Tibial artery (tissue), 4 donors: ENCODE results near the gene GGCX.

ENCODE experiments used
- DNase-seq, 2 donors: peaks; one replicate each; pipeline ENCODE4 v3.0.0-alpha.2; 2019
- H3K27ac ChIP-seq, 2 donors: fragments of 200-600 bp; sonication (generic) in 1 of 2; 1 replicate in 1 of 2; 2 replicates in 1 of 2; pipeline ENCODE4 v1.5.1; 2018 to 2019; ENCODE audit warnings: mild to moderate bottlenecking in 1 of 2
- H3K27me3 ChIP-seq, 2 donors: fragments of 200-600 bp; sonication (generic) in 1 of 2; one replicate each; pipeline versions ENCODE4 v1.5.1 to v1.6.0; 2016 to 2019
- H3K36me3 ChIP-seq, 3 donors: fragments of 200-600 bp; sonication (generic) in 2 of 3; one replicate each; pipeline ENCODE4 v1.5.1; 2016 to 2019; ENCODE audit warnings: mild to moderate bottlenecking in 2 of 3
- H3K4me1 ChIP-seq, 4 donors: fragments of 200-600 bp; sonication (generic) in 2 of 4; 1 replicate in 3 of 4; 2 replicates in 1 of 4; pipeline ENCODE4 v1.5.1; 2016 to 2019
- H3K4me3 ChIP-seq, 2 donors: fragments of 200-600 bp; sonication (generic) in 1 of 2; 1 replicate in 1 of 2; 2 replicates in 1 of 2; pipeline ENCODE4 v1.5.1; 2018 to 2019; ENCODE audit warnings: mild to moderate bottlenecking in 2 of 2
- H3K9me3 ChIP-seq, 3 donors: fragments of 200-600 bp; sonication (generic) in 1 of 3; one replicate each; pipeline ENCODE4 v1.5.1; 2016 to 2019
- CTCF ChIP-seq, 2 experiments: fragments of 200-600 bp in 1 of 2; fragments of 450-650 bp in 1 of 2; IDR thresholded peaks; one replicate each; pipeline ENCODE4 v1.5.1; 2017 to 2019; ENCODE audit warnings: antibody characterized with exemption in 2 of 2, mild to moderate bottlenecking in 1 of 2, moderate library complexity in 1 of 2
- intact Hi-C: fragments of 100-400 bp; cut with DNase I; formaldehyde crosslinking; loops from one replicate; pipeline ENCODE4 v1.15.0; 2023; ENCODE audit warnings: low total_unique reads

GGCX gene

GRCh38 chr2:85536479-85536878, 24.8 kb downstream of the GGCX start:
- no peak for TF ChIP-seq CTCF (IDR thresholded peaks at IDR 0.05)
- Histone ChIP-seq H3K4me1 (peaks cover 0 to 33% (median 21%) of the 10 kb centered on the region in 4 donors), H3K4me3 (no peak overlapping the region), H3K36me3 (peaks cover 4 to 7% (median 6%) of the 10 kb centered on the region in 3 donors), H3K9me3 (no peaks in the 10 kb centered on the region), H3K27ac (peak overlapping the region; percentile 96 to 100), H3K27me3 (no peaks in the 10 kb centered on the region)
- intact Hi-C loops = loop anchor here (5.0 kb wide), 1 partner anchor 99 kb away; no protein-coding TSS in a partner anchor
- DNase-seq = no peak

GRCh38 chr2:85534881-85535280, 26.4 kb downstream of the GGCX start:
- Histone ChIP-seq H3K27me3 (no peaks in the 10 kb centered on the region), H3K36me3 (no peaks in the 10 kb centered on the region), H3K9me3 (no peaks in the 10 kb centered on the region), H3K4me3 (no peak overlapping the region), H3K4me1 (peaks cover 0 to 23% (median 17%) of the 10 kb centered on the region in 4 donors), H3K27ac (peak overlapping the region in 1 of 2 donors; percentile 100)
- intact Hi-C loops = loop anchor here (5.0 kb wide), 1 partner anchor 98 kb away; no protein-coding TSS in a partner anchor
- TF ChIP-seq CTCF (IDR thresholded peaks at IDR 0.05) = no peak
- no peak for DNase-seq

- Histone ChIP-seq H3K36me3 (no peaks in the 10 kb centered on the region), H3K9me3 (no peaks in the 10 kb centered on the region), H3K27ac (peak overlapping the region in 1 of 2 donors; percentile 100), H3K4me1 (peaks cover 0 to 23% (median 17%) of the 10 kb centered on the region in 4 donors), H3K4me3 (no peak overlapping the region), H3K27me3 (no peaks in the 10 kb centered on the region)
- intact Hi-C loops = no loop called here
- no peak for TF ChIP-seq CTCF (IDR thresholded peaks at IDR 0.05)
- no peak for DNase-seq
These were observed 27.2 kb downstream of the GGCX start for GRCh38 chr2:85534099-85534498.

GRCh38 chr2:85531589-85531988, 29.7 kb downstream of the GGCX start:
- H3K36me3 ChIP-seq = no peaks in the 10 kb centered on the region
- peaks cover 0 to 12% (median 7%) of the 10 kb centered on the region in 4 donors for H3K4me1 ChIP-seq
- no peaks in the 10 kb centered on the region for H3K9me3 ChIP-seq
- intact Hi-C loops = no loop called here
- H3K4me3 ChIP-seq = no peak overlapping the region
- no peak overlapping the region for H3K27ac ChIP-seq
- no peak for DNase-seq
- H3K27me3 ChIP-seq = no peaks in the 10 kb centered on the region
- no peak for TF ChIP-seq CTCF (IDR thresholded peaks at IDR 0.05)

- Histone ChIP-seq H3K9me3 (no peaks in the 10 kb centered on the region), H3K36me3 (no peaks in the 10 kb centered on the region), H3K27ac (no peak overlapping the region), H3K27me3 (no peaks in the 10 kb centered on the region), H3K4me1 (peaks cover 0 to 7% (median 5%) of the 10 kb centered on the region in 4 donors), H3K4me3 (no peak overlapping the region)
- no peak for TF ChIP-seq CTCF (IDR thresholded peaks at IDR 0.05)
- no peak for DNase-seq
- intact Hi-C loops = no loop called here
These were observed 31.5 kb downstream of the GGCX start for GRCh38 chr2:85529809-85530208.

GRCh38 chr2:85528355-85528754, 32.9 kb downstream of the GGCX start:
- DNase-seq = no peak
- Histone ChIP-seq H3K27ac (no peak overlapping the region), H3K4me1 (peaks cover 0 to 21% (median 19%) of the 10 kb centered on the region in 4 donors), H3K9me3 (no peaks in the 10 kb centered on the region), H3K27me3 (no peaks in the 10 kb centered on the region), H3K36me3 (no peaks in the 10 kb centered on the region), H3K4me3 (no peak overlapping the region)
- no peak for TF ChIP-seq CTCF (IDR thresholded peaks at IDR 0.05)
- intact Hi-C loops = no loop called here
